HG03460 (cell line): ENCODE data around the gene NSDHL.

ENCODE experiments used
- ATAC-seq: cut with Tn5 transposase; IDR thresholded peaks from one replicate; pipeline ENCODE4 v1.9.1; 2021; ENCODE audit not compliant: unreplicated experiment

The NSDHL gene

DNA sequence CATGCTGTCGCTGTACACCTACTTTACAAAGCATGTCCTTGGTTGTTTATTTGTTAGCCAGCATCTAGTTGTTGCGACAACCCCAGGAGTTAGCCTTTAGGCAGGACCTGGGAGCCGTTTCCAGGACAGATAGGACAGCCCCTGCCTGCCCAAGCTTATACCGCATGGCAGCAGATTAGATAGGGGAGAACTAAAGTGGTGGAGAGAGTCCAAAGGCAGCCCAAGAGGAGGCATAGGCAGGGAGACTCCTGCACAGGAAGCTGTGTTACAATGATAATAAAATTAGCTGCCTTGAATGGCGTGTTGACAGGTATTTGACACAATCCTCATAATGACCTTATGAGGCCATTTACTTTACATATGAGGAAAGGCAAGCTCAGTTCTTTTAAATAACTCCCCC lies 13.0 kb downstream of the NSDHL start:
- no peak for ATAC-seq

DNA sequence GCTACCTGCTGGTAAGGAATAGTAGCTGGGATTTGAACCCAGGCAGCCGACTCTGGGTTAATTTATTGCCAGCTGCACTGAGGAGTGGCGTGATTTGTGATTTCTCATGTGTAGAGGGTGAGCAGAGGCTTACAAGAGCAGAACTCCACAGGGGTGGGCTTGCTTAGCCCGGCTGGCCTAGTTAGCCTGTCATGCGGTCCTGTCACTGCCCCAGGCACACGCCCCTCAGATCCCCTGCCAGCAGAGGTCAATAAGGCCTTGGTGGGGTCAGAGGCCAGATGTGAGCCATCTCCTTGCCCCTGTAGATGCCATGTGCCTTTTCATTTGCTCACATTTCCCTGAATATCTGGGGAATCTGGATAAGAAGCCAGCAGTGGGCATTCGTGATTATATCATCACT lies 13.4 kb downstream of the NSDHL start:
- ATAC-seq, result no peak

DNA sequence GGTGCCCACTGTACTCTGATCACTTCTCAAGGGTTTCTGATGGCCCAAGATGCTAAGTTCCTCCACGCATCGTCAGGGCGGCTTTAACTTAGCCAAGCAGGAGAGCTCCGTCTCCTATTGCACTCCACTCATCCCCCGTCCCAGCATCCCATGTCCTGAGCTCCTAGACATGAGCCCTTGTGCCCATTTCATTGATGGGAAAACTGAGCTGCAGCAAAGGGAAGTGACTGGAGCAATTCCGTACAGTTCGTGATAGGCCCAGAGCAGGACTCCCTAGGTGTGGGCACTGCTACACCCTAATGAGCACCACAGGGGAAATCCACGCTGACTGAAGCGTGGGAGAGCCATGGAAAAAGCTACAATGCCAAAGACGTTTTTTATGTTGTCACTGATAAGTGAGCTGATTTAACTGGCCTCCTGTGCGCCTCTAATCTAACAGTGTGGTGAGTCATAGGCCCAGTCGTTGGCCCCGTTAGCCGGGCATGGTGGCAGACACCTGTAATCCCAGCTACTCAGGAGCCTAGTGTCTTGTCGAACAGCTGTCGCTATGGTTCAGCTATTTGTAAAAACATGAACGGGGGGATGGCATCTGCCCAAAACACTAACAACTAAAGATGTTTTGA lies 14.9 kb downstream of the NSDHL start:
- ATAC-seq, result no peak

DNA sequence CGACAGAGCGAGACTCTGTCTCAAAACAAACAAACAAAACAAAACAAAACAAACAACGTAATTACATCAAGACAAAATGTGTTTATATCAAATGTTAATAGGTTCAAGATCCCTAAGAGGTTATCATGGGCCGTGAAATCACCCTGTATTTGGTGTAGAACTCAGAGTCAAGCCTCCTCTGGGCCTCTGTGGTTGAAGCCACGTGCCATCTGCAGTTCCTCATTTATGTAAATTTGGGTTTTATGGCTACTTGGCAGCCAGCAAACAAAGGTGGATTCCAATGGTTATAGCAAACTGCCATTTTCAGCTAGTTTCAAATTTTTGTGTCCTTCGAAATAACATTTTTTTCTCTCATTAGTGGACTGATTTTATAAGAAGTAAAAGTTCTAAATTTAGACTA lies 16.4 kb downstream of the NSDHL start:
- ATAC-seq, result no peak

GRCh38 chrX:152850465-152850864 lies 19.6 kb downstream of the NSDHL start:
- ATAC-seq, result no peak

GRCh38 chrX:152853986-152854385 lies 23.1 kb downstream of the NSDHL start:
- ATAC-seq, result no peak

- no peak for ATAC-seq
Measured at GRCh38 chrX:152861116-152861515, 30.3 kb downstream of the NSDHL start.

GRCh38 chrX:152861826-152862225 lies 31.0 kb downstream of the NSDHL start:
- no peak for ATAC-seq

- ATAC-seq, result no peak
Measured at GRCh38 chrX:152865232-152865920, 34.5 kb downstream of the NSDHL start.

DNA sequence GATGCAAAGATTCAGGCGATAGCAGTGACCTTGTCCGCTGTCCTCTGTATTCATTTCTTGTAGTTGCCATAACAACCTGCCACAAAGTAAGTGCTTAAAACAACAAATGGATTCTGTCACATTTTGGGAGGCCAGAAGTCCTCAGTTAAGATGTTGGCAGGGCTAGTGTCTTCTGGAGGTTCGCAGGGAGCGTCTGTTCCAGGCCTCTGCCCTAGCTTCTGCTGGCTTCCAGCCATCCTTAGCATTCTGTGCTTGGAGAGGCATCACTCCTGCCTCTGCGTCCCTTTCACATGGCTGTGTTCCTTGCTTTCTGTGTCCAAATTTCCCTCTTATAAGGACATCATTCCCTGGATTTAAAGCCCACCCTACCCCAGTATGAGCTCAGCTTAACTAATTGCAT lies 35.5 kb downstream of the NSDHL start:
- ATAC-seq, result no peak

DNA sequence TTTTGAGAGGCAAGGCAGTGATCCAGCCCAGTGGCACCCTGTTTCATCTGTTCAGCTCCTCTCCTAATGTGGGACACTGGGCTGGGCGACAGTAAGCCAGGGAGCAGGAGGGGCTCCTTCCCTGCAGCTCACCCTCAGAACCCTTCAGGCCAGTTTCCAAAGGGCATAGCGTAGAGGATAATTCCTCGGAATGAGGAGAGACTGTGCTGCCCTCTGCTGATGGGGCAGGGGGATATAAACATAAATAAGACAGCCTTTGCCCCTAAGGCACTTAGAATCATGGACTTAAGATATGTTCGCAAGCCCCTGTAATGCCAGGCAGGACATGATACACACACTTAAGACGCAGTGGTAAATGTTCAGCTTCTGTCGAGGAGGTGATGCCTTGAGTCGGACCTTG lies 39.1 kb downstream of the NSDHL start:
- ATAC-seq, result no peak

GRCh38 chrX:152871260-152871659 lies 40.4 kb downstream of the NSDHL start:
- no peak for ATAC-seq

DNA sequence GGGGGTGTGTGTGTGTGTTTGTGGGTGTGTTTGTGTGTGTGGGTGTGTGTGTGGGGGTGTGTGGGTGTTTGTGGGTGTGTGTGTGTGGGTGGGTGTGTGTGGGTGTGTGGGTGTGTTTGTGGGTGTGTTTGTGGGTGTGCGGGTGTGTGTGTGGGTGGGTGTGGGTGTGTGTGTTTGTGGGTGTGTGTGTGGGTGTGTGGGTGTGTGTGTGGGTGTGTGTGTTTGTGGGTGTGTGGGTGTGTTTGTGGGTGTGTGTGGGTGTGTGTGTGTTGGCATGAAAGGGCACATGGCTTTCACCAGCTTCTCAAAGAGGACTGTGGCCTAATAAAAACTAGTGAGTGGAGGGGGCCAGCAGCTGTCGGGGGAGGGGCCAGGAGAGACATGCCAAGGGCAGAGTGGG lies 41.7 kb downstream of the NSDHL start:
- ATAC-seq, result no peak

GRCh38 chrX:152873361-152873760 lies 42.5 kb downstream of the NSDHL start:
- no peak for ATAC-seq

DNA sequence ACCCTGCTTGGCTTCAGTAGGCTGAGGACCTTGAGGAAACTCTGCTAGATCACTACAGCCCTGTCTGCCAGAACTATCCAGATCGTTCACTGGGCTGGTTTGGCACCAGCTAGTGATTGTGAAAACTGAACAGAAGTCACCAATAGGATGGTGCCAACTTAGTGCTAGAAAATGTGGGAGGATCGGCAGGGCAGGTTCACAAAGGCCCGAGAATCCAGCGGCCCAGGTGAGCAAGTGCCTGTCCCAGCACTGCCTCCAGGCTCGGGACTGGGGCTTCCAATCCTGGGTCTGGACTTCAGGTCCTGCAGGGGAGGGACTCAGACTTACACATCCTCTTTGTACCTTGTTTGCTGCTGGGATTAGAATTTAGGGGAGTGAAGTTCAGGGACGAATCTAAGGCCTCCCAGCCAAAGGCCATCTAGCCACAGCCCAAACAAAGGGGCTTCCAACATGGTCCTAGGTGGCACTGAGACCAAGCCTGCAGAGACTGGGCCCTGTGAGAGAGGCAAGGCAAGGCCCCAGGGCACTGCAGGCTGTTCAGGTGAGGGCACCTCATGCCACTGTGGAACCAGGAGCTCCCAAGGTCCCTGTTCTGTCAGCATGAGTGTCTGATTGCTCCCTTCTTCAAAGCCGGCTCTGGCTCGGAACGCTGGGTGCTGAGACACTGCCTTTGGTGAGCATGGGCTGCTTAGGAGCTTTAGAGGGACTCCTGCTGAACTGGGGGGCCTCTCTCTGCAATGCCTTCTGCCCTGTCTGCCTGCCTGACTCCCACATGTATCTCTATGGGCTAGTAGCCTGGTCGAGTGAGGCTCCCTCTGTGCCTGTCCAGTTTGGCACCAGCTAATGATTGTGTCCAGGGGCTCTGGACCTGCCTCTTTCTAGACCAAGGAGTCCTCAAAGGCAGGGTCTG lies 46.3 kb downstream of the NSDHL start:
- ATAC-seq, result no peak

DNA sequence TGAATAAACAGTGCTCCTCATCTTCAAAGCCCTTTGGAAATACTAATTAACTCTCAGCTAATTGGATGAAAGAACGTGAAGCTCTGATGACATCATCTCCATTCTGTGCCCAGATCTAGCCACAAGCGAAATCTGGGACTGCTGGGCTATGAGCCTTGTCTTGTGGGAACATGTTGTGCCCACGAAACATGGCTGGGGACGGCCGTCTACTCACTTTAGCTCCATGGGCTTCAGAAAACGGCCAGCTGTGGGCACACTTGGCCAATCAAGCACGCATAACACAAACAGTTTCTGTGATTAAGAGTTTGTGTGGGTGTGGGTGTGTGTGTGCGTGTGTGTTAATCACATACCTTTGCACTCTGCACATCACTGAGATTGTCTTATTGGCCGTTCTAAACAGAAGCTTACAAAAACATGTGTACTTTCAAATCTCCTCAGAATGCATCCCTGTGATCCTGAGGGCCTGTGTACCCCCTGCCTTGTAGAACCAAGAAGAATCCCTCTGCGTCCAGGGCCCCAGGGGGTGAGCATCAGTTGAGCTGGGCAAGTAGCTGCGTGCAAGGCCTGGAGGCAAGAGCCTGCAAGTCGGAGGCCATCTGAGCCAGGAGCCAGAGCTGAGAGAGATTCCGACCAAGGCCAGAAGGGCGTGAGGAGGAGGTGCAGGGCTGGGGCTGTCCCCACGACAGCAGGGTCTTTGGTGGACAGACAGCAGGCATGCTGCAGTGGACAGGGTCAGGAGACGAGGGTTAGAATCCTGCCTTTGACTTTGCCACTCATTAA lies 48.3 kb downstream of the NSDHL start:
- ATAC-seq, result no peak

DNA sequence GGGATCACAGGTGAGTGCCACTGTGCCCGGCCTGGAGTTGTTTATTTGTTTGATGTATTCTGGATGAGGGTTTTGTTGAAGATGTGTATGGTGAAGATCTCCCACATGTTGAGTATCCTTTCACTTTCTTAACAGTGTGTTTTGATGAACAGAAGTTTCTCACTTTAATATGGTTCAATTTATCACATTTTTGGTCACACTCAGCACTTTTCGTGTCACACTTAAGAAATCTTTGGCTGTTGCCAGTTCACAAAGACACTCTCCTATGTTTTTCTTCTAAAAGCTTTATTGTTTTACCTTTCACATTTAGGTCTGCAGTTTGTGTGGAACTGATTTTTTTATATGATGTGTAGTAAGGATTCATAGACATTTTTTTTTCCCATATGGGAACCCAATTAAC lies 50.4 kb downstream of the NSDHL start:
- no peak for ATAC-seq

DNA sequence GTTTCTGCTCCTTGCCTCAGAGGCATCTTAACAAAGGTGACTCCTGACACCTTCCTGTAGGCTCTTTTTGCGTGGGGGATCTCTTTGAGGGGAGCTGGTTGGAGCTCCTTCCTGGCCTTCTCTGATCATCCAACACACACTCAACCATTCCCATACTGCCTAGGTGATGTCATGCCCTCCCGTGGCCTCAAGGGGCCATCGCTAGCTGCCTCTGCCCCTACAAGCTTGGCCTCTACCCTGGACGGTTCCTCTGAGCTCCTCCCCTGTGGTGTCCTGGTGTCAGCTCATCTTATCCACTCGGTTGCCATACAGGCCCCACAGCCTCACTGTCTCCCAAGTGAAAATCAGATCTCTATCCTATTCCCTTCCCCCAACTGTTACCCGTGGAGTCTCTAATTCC lies 53.3 kb downstream of the NSDHL start:
- ATAC-seq, result no peak

DNA sequence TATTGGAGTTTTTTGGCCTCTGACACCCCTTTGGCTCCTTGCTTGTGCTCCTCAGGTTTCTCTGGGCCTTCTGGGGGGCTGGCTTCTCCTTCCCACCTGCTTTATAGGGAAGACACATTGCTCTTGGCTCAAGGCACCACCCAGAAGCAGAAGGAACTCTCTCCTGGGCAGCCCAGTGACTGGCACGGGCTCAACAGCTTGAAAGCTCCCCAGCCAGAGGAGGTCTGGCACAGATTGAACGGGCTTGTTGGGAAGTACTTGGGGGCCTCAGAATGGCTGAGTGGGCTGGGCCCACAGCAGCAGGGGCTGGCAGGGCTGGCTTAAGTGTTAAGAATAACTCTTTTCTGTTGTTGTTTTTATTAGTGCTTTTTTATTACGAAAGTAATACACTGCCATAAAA lies 55.9 kb downstream of the NSDHL start:
- no peak for ATAC-seq

DNA sequence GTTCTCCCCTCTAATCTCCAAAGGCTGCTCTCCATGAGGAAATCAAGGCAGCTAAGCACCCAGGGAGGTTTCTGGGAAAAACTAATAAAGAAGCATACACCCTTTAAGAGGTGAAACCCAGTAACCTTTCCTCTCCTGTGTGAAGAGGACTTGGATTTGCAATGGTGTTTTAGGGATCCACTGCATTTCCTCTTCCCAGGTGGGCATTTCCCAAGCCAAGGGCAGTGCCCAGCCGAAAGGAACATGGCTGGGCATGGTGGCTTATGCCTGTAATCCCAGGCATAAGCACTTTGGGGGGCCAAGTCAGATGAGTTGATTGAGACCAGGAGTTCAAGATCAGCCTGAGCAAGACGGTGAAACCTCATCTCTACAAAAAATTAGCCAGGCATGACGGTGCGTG lies 61.6 kb downstream of the NSDHL start:
- no peak for ATAC-seq
